RWPE1 (cell line): ENCODE results near the gene GABPA.
"Not testable (repeated sequence)": the region's sequence is repeated elsewhere in the genome, so short reads cannot be mapped to it uniquely, and the experiment has no call there.

ENCODE experiments used
- CTCF ChIA-PET: fragments of 350-600 bp; sonication (Branson Sonifier 250); formaldehyde crosslinking; extraction: SDS; loops from one replicate; lab custom pipeline; 2021; lab: Yijun Ruan, JAX
- POLR2A ChIA-PET: fragments of 400-600 bp; formaldehyde crosslinking; extraction: SDS; loops from one replicate; lab custom pipeline; 2020; ENCODE audit warnings: antibody characterized with exemption; ENCODE audit not compliant: low non-redundant PET; lab: Yijun Ruan, JAX
- DNase-seq: peaks from one replicate; pipeline ENCODE4 v3.0.0; 2012; ENCODE audit warnings: low spot score
- H3K27ac ChIP-seq: fragments of 450-650 bp; 2 replicates; pipeline ENCODE4 v1.5.1; 2017
- TF ChIP-seq, protein P1 (sequence below): fragments of 450-650 bp; conservative IDR thresholded peaks from 2 replicates; pipeline ENCODE4 v1.5.1; 2017; ENCODE audit warnings: low read depth, mild to moderate bottlenecking

The GABPA gene

DNA sequence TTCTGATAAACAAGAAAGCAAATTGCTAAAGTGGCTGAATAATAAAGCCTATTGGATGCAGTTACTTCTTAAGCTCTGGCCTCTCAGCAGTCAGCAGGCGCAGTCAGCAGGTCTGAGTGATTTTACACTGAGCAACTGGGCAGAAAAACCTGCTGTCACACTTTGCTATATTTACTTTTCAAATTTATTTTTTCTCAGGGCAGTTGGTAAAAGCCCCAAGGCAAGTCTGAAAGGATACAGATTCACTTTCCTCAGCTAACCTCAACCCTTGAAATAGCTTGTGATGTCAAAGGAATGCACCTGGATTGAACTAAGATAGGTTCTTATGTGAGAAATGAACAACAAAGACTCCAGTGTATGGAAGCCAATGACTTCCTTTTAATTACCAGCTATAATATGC is 34.0 kb upstream of the GABPA start:
- no peak for DNase-seq
- ChIA-PET POLR2A (no interaction called here), CTCF (interaction anchor here (0.7 kb wide), 1 partner anchor 38 kb away, joined by 3 read pairs; no protein-coding TSS in a partner anchor)
- TF ChIP-seq, protein P1, sequence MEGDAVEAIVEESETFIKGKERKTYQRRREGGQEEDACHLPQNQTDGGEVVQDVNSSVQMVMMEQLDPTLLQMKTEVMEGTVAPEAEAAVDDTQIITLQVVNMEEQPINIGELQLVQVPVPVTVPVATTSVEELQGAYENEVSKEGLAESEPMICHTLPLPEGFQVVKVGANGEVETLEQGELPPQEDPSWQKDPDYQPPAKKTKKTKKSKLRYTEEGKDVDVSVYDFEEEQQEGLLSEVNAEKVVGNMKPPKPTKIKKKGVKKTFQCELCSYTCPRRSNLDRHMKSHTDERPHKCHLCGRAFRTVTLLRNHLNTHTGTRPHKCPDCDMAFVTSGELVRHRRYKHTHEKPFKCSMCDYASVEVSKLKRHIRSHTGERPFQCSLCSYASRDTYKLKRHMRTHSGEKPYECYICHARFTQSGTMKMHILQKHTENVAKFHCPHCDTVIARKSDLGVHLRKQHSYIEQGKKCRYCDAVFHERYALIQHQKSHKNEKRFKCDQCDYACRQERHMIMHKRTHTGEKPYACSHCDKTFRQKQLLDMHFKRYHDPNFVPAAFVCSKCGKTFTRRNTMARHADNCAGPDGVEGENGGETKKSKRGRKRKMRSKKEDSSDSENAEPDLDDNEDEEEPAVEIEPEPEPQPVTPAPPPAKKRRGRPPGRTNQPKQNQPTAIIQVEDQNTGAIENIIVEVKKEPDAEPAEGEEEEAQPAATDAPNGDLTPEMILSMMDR: no peak
- no peak overlapping the region for H3K27ac ChIP-seq

DNA sequence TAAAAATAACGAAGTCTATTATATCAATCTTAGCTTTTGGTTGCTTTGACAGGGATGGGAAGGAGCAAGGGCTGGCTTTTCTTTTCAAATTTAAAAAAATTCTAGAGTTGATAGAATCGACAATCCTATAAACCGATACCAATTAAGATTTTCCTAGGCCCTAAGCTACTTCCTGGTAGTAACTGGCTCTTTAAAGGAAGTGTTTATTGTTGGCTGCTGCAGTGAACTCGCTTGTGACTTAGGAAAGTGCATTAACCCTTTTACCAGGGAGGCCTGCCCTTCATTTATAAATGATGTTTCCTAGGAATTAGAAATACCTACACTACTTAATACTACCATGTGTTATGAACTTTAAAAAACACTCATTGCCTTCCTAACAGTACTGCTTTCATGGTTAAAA is 33.2 kb upstream of the GABPA start:
- ChIA-PET POLR2A (no interaction called here), CTCF (no interaction called here)
- H3K27ac ChIP-seq: no peak overlapping the region

GRCh38 chr21:25708467-25709065 is 26.2 kb upstream of the GABPA start:
- CTCF ChIA-PET: interaction anchor here (0.5 to 1.5 kb wide), 7 partner anchors 9 to 858 kb away, joined by 4 to 6 read pairs (median 4); no protein-coding TSS in a partner anchor
- TF ChIP-seq, protein P1: peak; percentile 86
- no peak overlapping the region for H3K27ac ChIP-seq
- POLR2A ChIA-PET: no interaction called here
- DNase-seq: peak; percentile 33

More for the DNA sequence above, 33.2 kb upstream of the GABPA start:
- TF ChIP-seq, protein P1: no peak
- no peak for DNase-seq

DNA sequence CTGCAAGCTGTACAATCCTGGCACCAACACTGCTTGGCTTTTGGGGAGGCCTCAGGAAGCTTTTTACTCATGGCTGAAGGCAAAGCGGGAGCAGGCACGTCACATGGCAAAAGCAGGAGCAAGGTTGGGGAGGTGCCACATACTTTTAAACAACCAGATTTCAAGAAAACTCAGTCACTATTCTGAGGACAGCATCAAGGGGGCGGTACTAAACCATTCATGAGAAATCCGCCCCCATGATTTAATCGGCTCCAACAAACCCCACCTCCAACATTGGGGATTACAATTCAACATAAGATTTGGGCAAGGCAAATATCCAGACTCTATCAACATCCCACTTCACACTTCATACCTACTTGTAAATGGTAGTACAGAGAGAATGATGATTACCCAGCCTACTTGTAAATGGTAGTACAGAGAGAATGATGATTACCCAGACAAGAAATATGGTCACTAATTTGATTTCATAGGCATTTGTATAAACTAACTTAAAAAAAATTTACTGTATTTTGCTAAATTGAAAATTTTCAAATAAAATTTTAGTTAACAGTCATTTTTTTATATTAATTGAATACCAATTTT is 25.0 kb upstream of the GABPA start:
- ChIA-PET POLR2A (interaction anchor here (0.6 kb wide), 1 partner anchor 24 kb away, joined by 3 read pairs; no protein-coding TSS in a partner anchor), CTCF (interaction anchor here (0.6 to 0.9 kb wide), 2 partner anchors 11 to 101 kb away, joined by 3 to 4 read pairs; no protein-coding TSS in a partner anchor)
- no peak overlapping the region for H3K27ac ChIP-seq
- TF ChIP-seq, protein P1: no peak
- DNase-seq: no peak

DNA sequence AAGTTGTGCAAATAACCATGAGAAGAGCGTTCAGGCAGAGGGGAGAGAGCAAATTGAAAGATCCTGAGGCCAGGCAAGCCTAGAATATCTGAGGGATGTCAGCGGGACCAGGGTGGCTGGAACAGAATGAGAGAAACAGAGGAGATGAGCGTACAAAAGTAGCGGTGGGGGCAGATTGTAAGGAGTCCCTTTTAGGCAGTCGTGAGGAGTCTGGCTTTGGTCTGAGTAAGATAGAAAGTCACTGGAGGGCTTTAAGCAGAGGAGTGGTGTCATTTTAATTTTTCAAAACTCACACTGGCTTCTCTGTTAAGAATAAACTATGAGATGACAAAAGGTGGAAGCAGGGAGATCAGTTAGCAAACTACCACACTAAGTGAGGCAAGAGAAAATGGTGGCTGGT is 24.2 kb upstream of the GABPA start:
- no peak overlapping the region for H3K27ac ChIP-seq
- ChIA-PET CTCF (no interaction called here), POLR2A (no interaction called here)
- DNase-seq: no peak
- TF ChIP-seq, protein P1: no peak

DNA sequence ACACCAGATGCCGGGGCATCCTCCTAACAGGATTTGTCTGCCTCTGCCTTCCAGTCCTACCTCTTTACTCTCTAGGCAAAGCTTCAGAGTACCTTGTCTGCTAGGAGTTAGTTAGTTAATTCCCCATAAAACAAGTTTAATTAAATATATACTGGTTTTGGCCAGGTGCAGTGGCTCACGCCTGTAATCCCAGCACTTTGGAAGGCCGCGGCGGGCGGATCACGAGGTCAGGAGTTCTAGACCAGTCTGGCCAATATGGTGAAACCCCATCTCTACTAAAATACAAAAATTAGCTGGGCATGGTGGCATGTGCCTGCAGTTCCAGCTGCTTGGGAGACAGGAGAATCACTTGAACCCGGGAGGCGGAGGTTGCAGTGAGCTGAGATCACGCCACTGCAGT is 20.7 kb upstream of the GABPA start:
- DNase-seq, H3K27ac ChIP-seq, POLR2A ChIA-PET, CTCF ChIA-PET: not testable (repeated sequence)

DNA sequence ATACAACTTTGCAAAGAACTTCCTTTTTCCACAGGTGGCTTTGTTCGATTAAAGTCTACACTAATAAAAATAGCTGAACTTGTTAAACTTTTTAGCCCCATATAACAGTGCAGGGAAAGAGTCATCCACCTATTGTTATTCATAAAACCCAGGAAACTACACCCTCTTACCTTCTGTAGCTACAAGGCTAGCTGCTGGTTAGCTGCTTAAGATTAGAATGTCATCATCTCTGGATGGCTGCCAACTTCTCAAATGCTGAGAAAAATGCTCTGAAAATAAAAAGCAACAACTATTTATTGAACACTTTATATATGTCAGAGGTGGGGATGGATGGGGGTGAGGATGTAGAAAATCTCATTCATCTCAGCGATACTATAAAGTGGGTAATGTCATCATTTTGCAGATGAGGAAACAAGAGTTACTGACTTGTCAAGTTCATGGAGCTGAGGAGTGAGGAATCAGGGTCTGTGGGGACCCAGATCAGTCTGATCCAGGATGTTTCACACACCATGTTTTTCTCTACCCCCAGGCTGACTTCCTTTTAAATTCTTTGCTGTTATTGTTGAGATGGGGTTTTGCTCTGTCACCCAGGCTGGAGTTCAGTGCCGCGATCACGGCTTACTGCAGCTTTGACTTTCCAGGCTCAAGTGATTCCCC is 17.2 kb upstream of the GABPA start:
- TF ChIP-seq, protein P1: no peak
- CTCF ChIA-PET: interaction anchor here (1.6 kb wide), 1 partner anchor 9 kb away, joined by 6 read pairs; no protein-coding TSS in a partner anchor
- no peak for DNase-seq
- POLR2A ChIA-PET: no interaction called here
- H3K27ac ChIP-seq: peak overlapping the region; percentile 11; the same call in 1 of the 2 replicates
